Measurements from ENCODE around the gene SENP8. TPM values are rescaled to one million over a fixed set of nuclear protein-coding genes. Genes with fewer than 3 reads are reported as not detected.

The SENP8 gene
- total RNA-seq, 6 experiments from 2014 or later: 3.4 to 4.8 (median 3.8) TPM

DNA sequence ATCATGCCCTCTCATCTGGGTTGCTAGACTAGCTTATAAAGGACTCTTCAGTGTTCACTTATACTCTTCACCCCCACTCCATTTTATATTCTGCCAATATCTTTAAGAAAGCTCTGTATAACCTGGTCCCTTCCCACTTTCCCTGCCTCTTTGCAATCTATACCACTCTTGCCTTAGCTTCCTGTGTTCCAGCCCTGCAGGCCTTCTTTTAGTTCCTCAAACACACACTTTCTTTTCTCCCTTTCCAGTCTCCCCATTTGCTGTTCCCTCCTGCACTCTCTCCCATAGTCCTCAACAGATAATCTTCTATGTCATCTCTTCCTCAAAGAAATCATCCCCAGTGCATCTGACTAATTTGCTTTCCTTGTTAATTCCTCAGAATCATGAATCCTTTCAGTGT, 28.7 kb downstream of the SENP8 start:
- no peak for DNase-seq
- H3K36me3 Mint-ChIP-seq (ENCODE audit: low read depth): no peaks in the 10 kb centered on the region
- no peaks in the 10 kb centered on the region for H3K9me3 Mint-ChIP-seq
- no peaks in the 10 kb centered on the region for H3K4me1 Mint-ChIP-seq (ENCODE audit: low read depth)
- H3K27ac Mint-ChIP-seq: no peak overlapping the region
- H3K4me3 Mint-ChIP-seq: no peak overlapping the region
- H3K27me3 Mint-ChIP-seq (ENCODE audit: insufficient read depth): peaks cover 4% of the 10 kb centered on the region; the same call in 1 of the 2 replicates
- TF ChIP-seq, protein P1, sequence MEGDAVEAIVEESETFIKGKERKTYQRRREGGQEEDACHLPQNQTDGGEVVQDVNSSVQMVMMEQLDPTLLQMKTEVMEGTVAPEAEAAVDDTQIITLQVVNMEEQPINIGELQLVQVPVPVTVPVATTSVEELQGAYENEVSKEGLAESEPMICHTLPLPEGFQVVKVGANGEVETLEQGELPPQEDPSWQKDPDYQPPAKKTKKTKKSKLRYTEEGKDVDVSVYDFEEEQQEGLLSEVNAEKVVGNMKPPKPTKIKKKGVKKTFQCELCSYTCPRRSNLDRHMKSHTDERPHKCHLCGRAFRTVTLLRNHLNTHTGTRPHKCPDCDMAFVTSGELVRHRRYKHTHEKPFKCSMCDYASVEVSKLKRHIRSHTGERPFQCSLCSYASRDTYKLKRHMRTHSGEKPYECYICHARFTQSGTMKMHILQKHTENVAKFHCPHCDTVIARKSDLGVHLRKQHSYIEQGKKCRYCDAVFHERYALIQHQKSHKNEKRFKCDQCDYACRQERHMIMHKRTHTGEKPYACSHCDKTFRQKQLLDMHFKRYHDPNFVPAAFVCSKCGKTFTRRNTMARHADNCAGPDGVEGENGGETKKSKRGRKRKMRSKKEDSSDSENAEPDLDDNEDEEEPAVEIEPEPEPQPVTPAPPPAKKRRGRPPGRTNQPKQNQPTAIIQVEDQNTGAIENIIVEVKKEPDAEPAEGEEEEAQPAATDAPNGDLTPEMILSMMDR (IDR thresholded peaks at IDR 0.05): no peak

DNA sequence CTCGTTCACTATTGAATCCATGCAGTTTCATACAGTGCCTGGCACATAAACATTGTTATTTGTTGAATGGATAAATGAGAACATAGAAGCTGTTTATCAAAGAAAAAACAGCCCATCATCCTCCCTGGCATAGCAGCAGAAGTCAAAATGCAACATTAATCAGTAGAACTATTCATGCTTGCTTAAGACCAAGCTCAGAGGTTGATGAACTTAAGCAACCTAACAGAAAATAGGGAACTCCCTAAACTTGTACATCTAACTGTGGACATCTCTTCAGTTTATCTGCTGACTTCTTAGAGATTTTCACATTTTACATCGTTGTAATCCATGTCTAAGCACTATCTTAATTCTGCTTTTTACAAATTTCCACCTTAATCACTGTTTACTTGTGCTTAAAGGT, 29.2 kb downstream of the SENP8 start:
- no peaks in the 10 kb centered on the region for H3K36me3 Mint-ChIP-seq (ENCODE audit: low read depth)
- no peaks in the 10 kb centered on the region for H3K4me1 Mint-ChIP-seq (ENCODE audit: low read depth)
- peaks cover 4% of the 10 kb centered on the region; the same call in 1 of the 2 replicates for H3K27me3 Mint-ChIP-seq (ENCODE audit: insufficient read depth)
- H3K27ac Mint-ChIP-seq: no peak overlapping the region
- no peak for DNase-seq
- H3K4me3 Mint-ChIP-seq: no peak overlapping the region
- no peaks in the 10 kb centered on the region for H3K9me3 Mint-ChIP-seq
- TF ChIP-seq, protein P1 (IDR thresholded peaks at IDR 0.05): no peak

DNA sequence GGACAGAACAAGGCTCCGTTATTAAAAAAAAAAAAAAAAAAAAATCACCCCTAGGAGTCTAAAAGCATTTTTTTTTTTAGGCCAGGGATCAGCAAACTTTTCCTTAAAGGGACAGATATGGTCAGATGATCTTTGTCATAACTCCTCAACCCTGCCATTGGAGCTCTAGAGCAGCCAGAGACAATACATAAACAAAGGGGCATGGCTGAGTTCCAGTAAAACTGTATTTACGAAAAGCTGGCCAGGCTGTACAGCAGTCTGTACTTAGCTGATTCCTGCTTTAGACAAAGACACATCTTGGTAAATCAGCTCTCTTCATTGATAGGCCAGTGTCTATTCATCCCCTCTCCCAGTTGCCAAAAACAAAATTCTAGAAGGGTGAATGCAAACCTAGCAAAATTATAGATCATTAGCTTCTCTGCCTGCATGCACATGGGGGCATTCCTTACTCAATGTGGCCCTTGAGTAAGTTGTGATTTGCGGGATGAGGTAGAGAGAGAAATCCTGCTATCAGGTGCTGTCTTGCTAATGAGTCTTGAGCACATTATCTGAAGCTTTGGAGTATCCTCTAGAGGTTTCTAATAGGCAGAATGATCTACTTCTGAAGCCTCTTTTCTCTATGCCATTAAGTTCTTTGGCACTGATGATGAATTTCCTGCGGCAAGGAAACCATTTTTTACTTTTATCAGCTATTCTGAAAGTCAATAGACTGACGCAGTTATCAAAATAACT, 35.2 kb downstream of the SENP8 start:
- TF ChIP-seq, protein P1 (IDR thresholded peaks at IDR 0.05): no peak
- no peaks in the 10 kb centered on the region for H3K9me3 Mint-ChIP-seq
- no peak overlapping the region for H3K27ac Mint-ChIP-seq
- no peak for DNase-seq
- no peak overlapping the region for H3K4me3 Mint-ChIP-seq
- H3K4me1 Mint-ChIP-seq (ENCODE audit: low read depth): peaks cover 11% of the 10 kb centered on the region
- no peaks in the 10 kb centered on the region; the same call in 1 of the 2 replicates for H3K27me3 Mint-ChIP-seq (ENCODE audit: insufficient read depth)
- H3K36me3 Mint-ChIP-seq (ENCODE audit: low read depth): no peaks in the 10 kb centered on the region

DNA sequence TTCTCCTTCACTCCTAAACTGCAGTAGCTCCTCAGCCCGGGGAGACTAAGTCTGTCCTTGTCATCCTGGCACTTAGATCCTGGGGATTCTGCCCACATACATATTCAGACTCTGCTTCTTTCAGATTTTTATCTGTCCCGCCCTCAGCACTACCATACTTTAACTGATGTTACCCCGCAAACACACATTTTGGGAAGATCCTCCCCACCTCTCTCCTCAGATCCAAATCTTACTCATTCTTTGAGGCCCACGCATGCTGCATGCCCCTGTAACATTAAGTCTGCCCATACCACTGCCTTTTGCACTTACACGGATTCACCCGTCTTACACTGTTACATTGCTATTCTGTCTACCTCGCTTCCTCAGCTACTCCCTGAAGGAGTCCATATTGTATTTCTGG, 36.1 kb downstream of the SENP8 start:
- no peaks in the 10 kb centered on the region for H3K36me3 Mint-ChIP-seq (ENCODE audit: low read depth)
- TF ChIP-seq, protein P1 (IDR thresholded peaks at IDR 0.05): no peak
- H3K4me1 Mint-ChIP-seq (ENCODE audit: low read depth): peaks cover 11% of the 10 kb centered on the region
- no peak overlapping the region for H3K27ac Mint-ChIP-seq
- H3K27me3 Mint-ChIP-seq (ENCODE audit: insufficient read depth): no peaks in the 10 kb centered on the region; the same call in 1 of the 2 replicates
- no peak overlapping the region for H3K4me3 Mint-ChIP-seq
- H3K9me3 Mint-ChIP-seq: no peaks in the 10 kb centered on the region
- no peak for DNase-seq

DNA sequence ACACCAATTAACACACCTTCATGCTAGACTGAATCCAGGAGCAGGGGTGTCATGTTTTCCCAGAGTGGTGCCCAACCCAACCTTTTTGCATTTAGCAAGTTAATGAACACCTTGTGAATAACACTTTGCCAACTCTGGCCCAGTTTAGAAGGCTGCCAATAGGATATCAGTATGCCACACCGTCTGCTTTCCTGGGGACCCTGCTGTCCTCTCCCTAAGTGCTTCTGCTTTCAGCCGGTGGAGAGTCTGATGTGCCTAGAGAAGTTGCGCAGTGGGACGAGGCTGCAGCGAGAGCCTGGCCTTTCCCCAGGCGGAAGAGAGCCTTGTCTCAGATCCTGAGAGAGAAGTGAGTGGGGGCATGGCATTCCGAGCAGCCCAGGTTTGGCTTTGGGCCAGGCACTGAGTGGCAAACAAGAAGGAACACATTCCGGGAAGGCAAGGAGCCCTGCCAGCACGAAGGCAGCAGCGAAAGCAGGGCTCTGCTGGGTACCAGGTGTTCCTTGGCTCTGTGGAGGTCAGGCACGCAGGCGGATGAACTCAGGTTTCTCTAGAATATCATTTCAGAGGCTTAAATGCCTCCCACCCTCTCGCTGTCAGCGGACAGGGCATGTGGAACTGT, 36.9 kb downstream of the SENP8 start:
- Mint-ChIP-seq H3K4me3 (peak overlapping the region; percentile 94), H3K4me1 (ENCODE audit: low read depth) (peaks cover 11% of the 10 kb centered on the region), H3K9me3 (no peaks in the 10 kb centered on the region), H3K27ac (no peak overlapping the region), H3K27me3 (ENCODE audit: insufficient read depth) (no peaks in the 10 kb centered on the region; the same call in 1 of the 2 replicates), H3K36me3 (ENCODE audit: low read depth) (no peaks in the 10 kb centered on the region)
- DNase-seq: no peak
- TF ChIP-seq, protein P1 (IDR thresholded peaks at IDR 0.05): no peak

Measured in HFFc6 (cell line).